ENCODE measurements around the gene EPC1.
A peak's percentile ranks its signal among the peaks of the same experiment; 100 is the strongest.

EPC1 gene

DNA sequence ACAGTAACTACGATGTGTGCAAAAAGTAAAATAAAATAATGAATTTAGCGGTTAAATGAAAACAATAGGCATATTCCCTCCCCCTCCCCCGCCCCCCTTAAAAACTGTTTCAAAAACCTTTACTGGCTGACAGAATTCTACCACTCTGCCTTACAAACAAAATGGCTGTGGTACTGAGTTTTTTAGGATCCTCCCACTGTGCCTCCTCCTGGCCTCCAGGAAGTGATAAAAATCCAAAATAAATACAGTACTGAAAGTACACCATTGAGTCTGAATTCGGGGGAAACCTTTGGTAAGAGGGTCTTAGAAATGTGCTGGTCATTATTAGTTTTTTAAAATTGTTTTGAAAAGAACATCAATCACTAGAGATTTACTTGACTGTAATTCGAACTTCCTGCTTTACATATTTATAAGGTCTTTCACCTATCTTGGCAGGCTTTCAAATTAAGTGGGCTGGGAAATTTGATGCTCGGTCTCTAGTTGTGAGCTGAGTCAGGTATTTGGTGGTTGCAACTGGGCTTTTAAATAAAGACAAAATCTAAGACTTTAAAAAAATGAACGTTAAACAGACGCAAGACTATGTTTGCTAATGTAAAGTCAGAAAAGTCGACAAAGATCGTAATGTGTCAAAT is 32.5 kb upstream of the EPC1 start:
- no peak for DNase-seq (ENCODE audit: low read depth, low spot score)
- WGBS (ENCODE audit: insufficient coverage, insufficient read length) = no CpG with 5 or more reads among the region's 10 CpGs
- no peaks in the 10 kb centered on the region for H3K9me3 ChIP-seq (ENCODE audit: control insufficient read depth, insufficient read depth, low read length)
- no peak overlapping the region for H3K27ac ChIP-seq (ENCODE audit: low read length)
- H3K36me3 ChIP-seq (ENCODE audit: control insufficient read depth, insufficient read depth, low read length) = no peaks in the 10 kb centered on the region
- no peaks in the 10 kb centered on the region for H3K27me3 ChIP-seq (ENCODE audit: control insufficient read depth, insufficient read depth, low read length)
- H3K4me3 ChIP-seq (ENCODE audit: low read length) = peak overlapping the region; percentile 76; the same call in 1 of the 2 replicates
- no peaks in the 10 kb centered on the region for H3K4me1 ChIP-seq (ENCODE audit: control insufficient read depth, insufficient read depth, low read length)

DNA sequence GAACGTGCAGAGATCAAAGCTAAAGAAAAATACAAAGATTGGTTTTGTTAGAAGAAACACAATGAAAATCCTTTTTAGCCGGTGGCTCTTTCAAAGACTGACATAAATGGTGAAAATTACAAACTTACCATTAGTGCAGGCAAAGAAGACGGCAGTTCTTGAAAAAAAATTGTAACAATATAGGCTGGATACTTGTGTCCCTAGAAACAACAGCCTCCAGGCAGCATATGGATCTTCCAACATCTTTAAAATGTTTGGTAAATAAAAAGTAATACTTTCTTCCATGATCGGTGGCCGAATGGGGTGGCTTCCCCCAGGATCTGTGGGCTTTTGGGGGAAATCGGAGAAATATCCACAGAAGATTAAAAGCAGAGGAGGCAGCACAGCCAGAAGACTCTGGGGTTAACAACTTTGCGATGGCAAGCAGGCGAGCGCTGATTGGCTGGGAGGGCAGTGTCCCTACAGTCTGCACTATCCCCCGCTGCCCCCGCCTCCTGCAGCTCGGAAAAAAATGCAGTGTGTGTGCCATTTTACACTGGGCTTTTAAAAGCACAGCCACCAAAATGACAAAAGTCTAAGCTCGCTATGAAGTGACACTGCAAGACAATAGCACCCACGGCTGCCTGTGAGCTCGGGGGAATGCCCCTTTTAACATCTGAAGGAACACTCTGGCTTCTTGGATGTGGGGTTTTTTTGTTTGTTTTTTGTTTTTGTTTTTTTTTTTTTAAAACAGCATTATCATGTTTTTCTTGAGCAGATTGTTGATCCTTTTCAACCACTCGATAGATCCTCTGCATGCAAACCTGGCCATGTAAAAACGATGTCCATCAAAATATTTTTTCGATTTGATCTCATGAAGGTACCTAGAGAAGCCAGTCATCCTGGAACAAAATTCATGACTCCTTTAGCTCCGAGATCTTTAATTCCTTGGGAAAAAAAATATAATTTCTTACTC is 31.7 kb upstream of the EPC1 start:
- Histone ChIP-seq H3K9me3 (ENCODE audit: control insufficient read depth, insufficient read depth, low read length) (no peaks in the 10 kb centered on the region), H3K4me1 (ENCODE audit: control insufficient read depth, insufficient read depth, low read length) (no peaks in the 10 kb centered on the region), H3K36me3 (ENCODE audit: control insufficient read depth, insufficient read depth, low read length) (no peaks in the 10 kb centered on the region), H3K27ac (ENCODE audit: low read length) (no peak overlapping the region), H3K27me3 (ENCODE audit: control insufficient read depth, insufficient read depth, low read length) (no peaks in the 10 kb centered on the region), H3K4me3 (ENCODE audit: low read length) (peak overlapping the region; percentile 76; the same call in 1 of the 2 replicates)
- DNase-seq (ENCODE audit: low read depth, low spot score) = no peak
- no CpG with 5 or more reads among the region's 19 CpGs for WGBS (ENCODE audit: insufficient coverage, insufficient read length)

- Histone ChIP-seq H3K4me3 (ENCODE audit: low read length) (peak overlapping the region; percentile 42; the same call in 1 of the 2 replicates), H3K27me3 (ENCODE audit: control insufficient read depth, insufficient read depth, low read length) (no peaks in the 10 kb centered on the region), H3K27ac (ENCODE audit: low read length) (no peak overlapping the region), H3K9me3 (ENCODE audit: control insufficient read depth, insufficient read depth, low read length) (no peaks in the 10 kb centered on the region), H3K4me1 (ENCODE audit: control insufficient read depth, insufficient read depth, low read length) (no peaks in the 10 kb centered on the region), H3K36me3 (ENCODE audit: control insufficient read depth, insufficient read depth, low read length) (no peaks in the 10 kb centered on the region)
- DNase-seq (ENCODE audit: low read depth, low spot score) = no peak
- no CpG with 5 or more reads among the region's 6 CpGs for WGBS (ENCODE audit: insufficient coverage, insufficient read length)
Observed at GRCh38 chr10:32377458-32378259, 30.7 kb upstream of the EPC1 start.

DNA sequence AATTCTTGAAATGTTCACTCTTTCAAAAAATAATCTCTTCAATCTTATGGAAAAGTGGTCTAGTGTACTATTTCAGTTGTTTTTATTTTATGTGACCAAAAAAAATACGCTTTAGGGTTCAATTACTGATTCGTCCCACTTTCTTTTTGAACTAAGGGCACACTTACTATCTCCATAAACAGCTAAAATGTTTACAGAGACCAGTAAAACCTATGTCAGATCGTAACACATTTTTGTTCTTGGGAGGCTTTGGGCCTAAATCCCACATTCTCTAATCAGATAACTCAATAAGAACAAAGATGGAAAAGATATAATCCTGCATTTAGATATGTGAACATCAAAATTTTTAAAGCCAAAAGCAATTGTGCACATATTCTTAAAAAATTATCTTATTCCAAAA is 29.8 kb upstream of the EPC1 start:
- Histone ChIP-seq H3K27me3 (ENCODE audit: control insufficient read depth, insufficient read depth, low read length) (no peaks in the 10 kb centered on the region), H3K27ac (ENCODE audit: low read length) (no peak overlapping the region), H3K9me3 (ENCODE audit: control insufficient read depth, insufficient read depth, low read length) (no peaks in the 10 kb centered on the region), H3K4me3 (ENCODE audit: low read length) (no peak overlapping the region), H3K4me1 (ENCODE audit: control insufficient read depth, insufficient read depth, low read length) (no peaks in the 10 kb centered on the region), H3K36me3 (ENCODE audit: control insufficient read depth, insufficient read depth, low read length) (no peaks in the 10 kb centered on the region)
- DNase-seq (ENCODE audit: low read depth, low spot score) = no peak
- no CpG with 5 or more reads among the region's 3 CpGs for WGBS (ENCODE audit: insufficient coverage, insufficient read length)

- no peaks in the 10 kb centered on the region for H3K36me3 ChIP-seq (ENCODE audit: control insufficient read depth, insufficient read depth, low read length)
- H3K4me3 ChIP-seq (ENCODE audit: low read length) = no peak overlapping the region
- no peak for DNase-seq (ENCODE audit: low read depth, low spot score)
- no peak overlapping the region for H3K27ac ChIP-seq (ENCODE audit: low read length)
- no peaks in the 10 kb centered on the region for H3K4me1 ChIP-seq (ENCODE audit: control insufficient read depth, insufficient read depth, low read length)
- no CpG with 5 or more reads among the region's 1 CpG for WGBS (ENCODE audit: insufficient coverage, insufficient read length)
- no peaks in the 10 kb centered on the region for H3K27me3 ChIP-seq (ENCODE audit: control insufficient read depth, insufficient read depth, low read length)
- no peaks in the 10 kb centered on the region for H3K9me3 ChIP-seq (ENCODE audit: control insufficient read depth, insufficient read depth, low read length)
Observed at GRCh38 chr10:32376097-32376496, 29.1 kb upstream of the EPC1 start.

DNA sequence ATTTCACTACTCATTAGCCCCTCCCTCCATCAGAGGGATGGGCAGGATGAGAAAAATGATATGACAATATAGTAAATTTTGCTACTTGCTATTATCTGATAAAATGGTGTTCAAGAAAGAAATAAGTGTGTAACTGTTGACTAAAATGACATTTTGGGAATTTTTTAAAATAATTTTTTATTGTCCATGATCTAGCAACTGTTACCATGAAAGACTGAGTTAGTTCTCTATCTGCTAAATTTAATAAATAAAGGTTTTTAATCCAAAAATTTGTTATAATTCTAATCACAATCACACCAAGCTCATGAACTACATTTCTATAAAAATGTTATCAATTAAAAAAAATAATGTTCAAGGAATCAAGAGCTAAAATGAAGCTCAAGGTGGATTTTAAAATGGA is 28.7 kb upstream of the EPC1 start:
- Histone ChIP-seq H3K36me3 (ENCODE audit: control insufficient read depth, insufficient read depth, low read length) (no peaks in the 10 kb centered on the region), H3K4me1 (ENCODE audit: control insufficient read depth, insufficient read depth, low read length) (no peaks in the 10 kb centered on the region), H3K27me3 (ENCODE audit: control insufficient read depth, insufficient read depth, low read length) (no peaks in the 10 kb centered on the region), H3K9me3 (ENCODE audit: control insufficient read depth, insufficient read depth, low read length) (no peaks in the 10 kb centered on the region), H3K27ac (ENCODE audit: low read length) (no peak overlapping the region), H3K4me3 (ENCODE audit: low read length) (no peak overlapping the region)
- no peak for DNase-seq (ENCODE audit: low read depth, low spot score)

DNA sequence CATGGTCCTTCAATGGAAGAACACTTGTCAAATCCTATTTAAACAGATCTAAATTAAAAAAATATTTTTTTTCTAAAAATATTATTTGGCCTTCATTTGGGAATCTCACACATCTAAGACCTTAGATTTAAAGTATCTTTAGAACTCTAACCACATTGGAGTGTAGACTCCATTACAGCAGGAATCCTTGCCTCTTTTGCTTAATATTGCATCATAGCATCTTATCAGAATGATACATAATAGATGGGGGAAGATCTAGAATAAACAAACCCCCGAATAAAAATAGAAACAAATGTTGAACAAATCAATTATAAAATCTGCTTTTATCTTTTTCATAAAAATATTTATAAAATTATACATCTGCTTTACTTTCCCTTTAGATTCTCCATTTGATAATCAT is 27.6 kb upstream of the EPC1 start:
- Histone ChIP-seq H3K27ac (ENCODE audit: low read length) (no peak overlapping the region), H3K4me3 (ENCODE audit: low read length) (no peak overlapping the region), H3K9me3 (ENCODE audit: control insufficient read depth, insufficient read depth, low read length) (no peaks in the 10 kb centered on the region), H3K36me3 (ENCODE audit: control insufficient read depth, insufficient read depth, low read length) (no peaks in the 10 kb centered on the region), H3K4me1 (ENCODE audit: control insufficient read depth, insufficient read depth, low read length) (no peaks in the 10 kb centered on the region), H3K27me3 (ENCODE audit: control insufficient read depth, insufficient read depth, low read length) (no peaks in the 10 kb centered on the region)
- WGBS (ENCODE audit: insufficient coverage, insufficient read length) = no CpG with 5 or more reads among the region's 1 CpG
- no peak for DNase-seq (ENCODE audit: low read depth, low spot score)

- Histone ChIP-seq H3K4me3 (ENCODE audit: low read length) (no peak overlapping the region), H3K9me3 (ENCODE audit: control insufficient read depth, insufficient read depth, low read length) (no peaks in the 10 kb centered on the region), H3K36me3 (ENCODE audit: control insufficient read depth, insufficient read depth, low read length) (no peaks in the 10 kb centered on the region), H3K27me3 (ENCODE audit: control insufficient read depth, insufficient read depth, low read length) (no peaks in the 10 kb centered on the region), H3K27ac (ENCODE audit: low read length) (no peak overlapping the region), H3K4me1 (ENCODE audit: control insufficient read depth, insufficient read depth, low read length) (no peaks in the 10 kb centered on the region)
- DNase-seq (ENCODE audit: low read depth, low spot score) = no peak
- no CpG with 5 or more reads among the region's 2 CpGs for WGBS (ENCODE audit: insufficient coverage, insufficient read length)
Observed at GRCh38 chr10:32373496-32373895, 26.5 kb upstream of the EPC1 start.

DNA sequence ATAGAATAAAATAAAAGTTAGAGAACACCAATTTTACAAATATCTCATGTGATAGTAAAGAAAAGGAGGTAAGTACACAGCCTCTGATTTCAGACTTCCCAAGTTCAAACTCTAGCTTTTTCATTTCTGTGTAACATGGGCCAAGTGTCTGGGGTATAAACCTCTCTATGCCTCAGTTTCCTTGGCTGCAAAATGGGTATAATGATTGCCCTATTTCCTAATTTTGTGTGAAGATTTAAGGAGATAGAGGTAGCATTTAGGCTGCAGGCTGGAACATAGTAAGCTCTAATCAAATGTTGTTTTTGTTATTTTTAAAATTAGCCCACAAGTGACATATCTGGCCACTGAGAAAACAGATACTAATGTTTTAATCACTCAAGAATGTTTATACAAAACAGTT is 26.1 kb upstream of the EPC1 start:
- Histone ChIP-seq H3K4me3 (ENCODE audit: low read length) (no peak overlapping the region), H3K27ac (ENCODE audit: low read length) (no peak overlapping the region), H3K4me1 (ENCODE audit: control insufficient read depth, insufficient read depth, low read length) (no peaks in the 10 kb centered on the region), H3K9me3 (ENCODE audit: control insufficient read depth, insufficient read depth, low read length) (no peaks in the 10 kb centered on the region), H3K27me3 (ENCODE audit: control insufficient read depth, insufficient read depth, low read length) (no peaks in the 10 kb centered on the region), H3K36me3 (ENCODE audit: control insufficient read depth, insufficient read depth, low read length) (no peaks in the 10 kb centered on the region)
- DNase-seq (ENCODE audit: low read depth, low spot score) = no peak

- H3K4me1 ChIP-seq (ENCODE audit: control insufficient read depth, insufficient read depth, low read length) = no peaks in the 10 kb centered on the region
- DNase-seq (ENCODE audit: low read depth, low spot score) = no peak
- no peaks in the 10 kb centered on the region for H3K27me3 ChIP-seq (ENCODE audit: control insufficient read depth, insufficient read depth, low read length)
- H3K27ac ChIP-seq (ENCODE audit: low read length) = no peak overlapping the region
- H3K9me3 ChIP-seq (ENCODE audit: control insufficient read depth, insufficient read depth, low read length) = no peaks in the 10 kb centered on the region
- no CpG with 5 or more reads among the region's 10 CpGs for WGBS (ENCODE audit: insufficient coverage, insufficient read length)
- no peaks in the 10 kb centered on the region for H3K36me3 ChIP-seq (ENCODE audit: control insufficient read depth, insufficient read depth, low read length)
- H3K4me3 ChIP-seq (ENCODE audit: low read length) = no peak overlapping the region
Observed at GRCh38 chr10:32372000-32372875, 25.3 kb upstream of the EPC1 start.

Data from iPS DF 6.9 (cell line).